Choroid plexus epithelial cell (primary cell): ENCODE data around the gene PLA2G12B.
A peak's percentile ranks its signal among the peaks of the same experiment; 100 is the strongest.

Experiments
- DNase-seq: peaks from one replicate; pipeline ENCODE4 v3.0.0-alpha.2; 2010; ENCODE audit warnings: low read depth
- H3K4me3 ChIP-seq: 2 replicates; pipeline ENCODE4 v1.5.1; 2011; ENCODE audit warnings: low read depth, mild to moderate bottlenecking, control low read depth, low read length, moderate library complexity
- TF ChIP-seq, protein P1 (sequence below): conservative IDR thresholded peaks from 2 replicates; pipeline ENCODE4 v1.5.1; 2011; ENCODE audit warnings: low read depth, mild to moderate bottlenecking, control low read depth, inconsistent platforms, low read length, moderate library complexity

Gene PLA2G12B

GRCh38 chr10:72889391-72889831, 65.2 kb downstream of the PLA2G12B start:
- TF ChIP-seq, protein P1, sequence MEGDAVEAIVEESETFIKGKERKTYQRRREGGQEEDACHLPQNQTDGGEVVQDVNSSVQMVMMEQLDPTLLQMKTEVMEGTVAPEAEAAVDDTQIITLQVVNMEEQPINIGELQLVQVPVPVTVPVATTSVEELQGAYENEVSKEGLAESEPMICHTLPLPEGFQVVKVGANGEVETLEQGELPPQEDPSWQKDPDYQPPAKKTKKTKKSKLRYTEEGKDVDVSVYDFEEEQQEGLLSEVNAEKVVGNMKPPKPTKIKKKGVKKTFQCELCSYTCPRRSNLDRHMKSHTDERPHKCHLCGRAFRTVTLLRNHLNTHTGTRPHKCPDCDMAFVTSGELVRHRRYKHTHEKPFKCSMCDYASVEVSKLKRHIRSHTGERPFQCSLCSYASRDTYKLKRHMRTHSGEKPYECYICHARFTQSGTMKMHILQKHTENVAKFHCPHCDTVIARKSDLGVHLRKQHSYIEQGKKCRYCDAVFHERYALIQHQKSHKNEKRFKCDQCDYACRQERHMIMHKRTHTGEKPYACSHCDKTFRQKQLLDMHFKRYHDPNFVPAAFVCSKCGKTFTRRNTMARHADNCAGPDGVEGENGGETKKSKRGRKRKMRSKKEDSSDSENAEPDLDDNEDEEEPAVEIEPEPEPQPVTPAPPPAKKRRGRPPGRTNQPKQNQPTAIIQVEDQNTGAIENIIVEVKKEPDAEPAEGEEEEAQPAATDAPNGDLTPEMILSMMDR = no peak
- no peak overlapping the region for H3K4me3 ChIP-seq
- peak; percentile 47 for DNase-seq

- TF ChIP-seq, protein P1 = no peak
- DNase-seq = no peak
- H3K4me3 ChIP-seq = no peak overlapping the region
Measured at GRCh38 chr10:72888151-72888638, 66.4 kb downstream of the PLA2G12B start.

- TF ChIP-seq, protein P1 = no peak
- H3K4me3 ChIP-seq = no peak overlapping the region
- DNase-seq = no peak
Measured at GRCh38 chr10:72887043-72887442, 67.6 kb downstream of the PLA2G12B start.

DNA sequence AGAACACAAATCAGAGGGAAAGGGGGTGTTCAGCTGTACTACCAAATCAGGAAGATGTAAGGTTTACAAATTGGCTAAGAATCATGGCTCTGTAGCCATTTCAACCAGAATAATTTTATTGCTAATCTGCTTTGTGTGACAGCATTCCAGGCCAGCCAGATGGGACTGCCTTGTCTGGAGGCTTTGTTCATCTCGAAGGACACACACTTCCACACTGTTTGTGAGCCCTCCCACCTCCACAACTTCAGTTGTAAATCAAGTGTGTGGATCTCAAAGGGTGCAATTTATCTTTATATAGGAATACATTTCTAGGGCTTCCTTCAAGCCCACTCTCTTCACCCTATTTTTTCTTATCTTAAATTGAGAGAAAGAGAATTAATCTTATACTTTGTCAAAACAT, 68.0 kb downstream of the PLA2G12B start:
- TF ChIP-seq, protein P1 = no peak
- no peak overlapping the region for H3K4me3 ChIP-seq
- DNase-seq = no peak

DNA sequence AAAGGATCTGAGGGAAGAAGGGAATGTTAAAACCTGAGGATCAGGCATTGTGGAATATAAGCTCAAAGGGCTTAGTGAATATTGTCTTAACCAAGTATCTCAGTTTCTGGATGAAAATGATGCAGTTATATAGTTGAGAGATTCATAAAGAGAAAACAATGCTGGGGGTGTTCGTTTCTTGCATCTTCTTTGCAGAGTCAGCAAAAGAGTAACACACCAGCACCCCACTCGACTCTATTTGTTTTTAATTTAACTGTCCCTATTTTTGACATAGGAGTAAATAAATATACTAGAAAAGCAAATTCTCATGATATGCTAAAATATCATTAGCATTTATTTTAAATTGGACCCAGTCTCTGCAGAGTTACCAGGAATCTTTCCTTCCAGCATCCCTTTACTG, 68.7 kb downstream of the PLA2G12B start:
- no peak overlapping the region for H3K4me3 ChIP-seq
- TF ChIP-seq, protein P1 = no peak
- no peak for DNase-seq
